SK-N-MC (cell line): ENCODE results near the gene RPA1.

Source experiments
- EZH2 ChIP-seq: fragments of 200-600 bp; sonication (generic); IDR thresholded peaks from one replicate; pipeline ENCODE4 v1.6.1; 2017; ENCODE audit warnings: antibody characterized with exemption
- FOXP2 ChIP-seq: optimal IDR thresholded peaks from 2 replicates; pipeline ENCODE3; 2011; ENCODE audit warnings: mild to moderate bottlenecking, moderate library complexity; ENCODE audit not compliant: insufficient read depth; ENCODE audit errors: extremely low read length, control extremely low read depth
- POLR2AphosphoS5 ChIP-seq: IDR thresholded peaks from 2 replicates; pipeline ENCODE4 v1.6.1; 2012; ENCODE audit warnings: mild to moderate bottlenecking, low read depth, low read length, borderline replicate concordance

DNA sequence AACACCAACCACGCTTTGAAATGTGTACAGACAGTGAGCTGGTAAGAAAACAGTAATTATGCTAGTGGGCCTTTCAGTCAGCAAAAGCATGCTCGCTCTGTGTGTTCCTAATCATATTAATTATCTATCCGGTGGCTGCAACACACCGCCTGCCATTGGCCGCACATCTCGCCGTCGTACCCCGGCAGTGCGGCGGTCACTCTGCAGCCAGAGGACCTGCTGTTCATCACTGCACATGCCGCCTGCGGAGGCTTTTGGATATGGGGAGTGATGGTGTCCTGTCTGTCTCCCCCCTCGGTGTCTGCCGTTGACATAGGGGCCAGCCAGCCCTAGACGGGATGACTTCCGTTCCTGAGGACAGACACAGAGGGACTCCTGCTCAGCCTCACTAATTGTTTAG, 68.5 kb downstream of the RPA1 start:
- TF ChIP-seq POLR2AphosphoS5 (no peak), EZH2 (no peak), FOXP2 (no peak)
